ENCODE results near the gene SREBF2. TPM values are rescaled to one million over a fixed set of nuclear protein-coding genes. Genes with fewer than 3 reads are reported as not detected.
A peak's percentile ranks its signal among the peaks of the same experiment; 100 is the strongest.

The SREBF2 gene
- total and polyA plus RNA-seq, 2 experiments from 2014 or later = 113 to 114 TPM

DNA sequence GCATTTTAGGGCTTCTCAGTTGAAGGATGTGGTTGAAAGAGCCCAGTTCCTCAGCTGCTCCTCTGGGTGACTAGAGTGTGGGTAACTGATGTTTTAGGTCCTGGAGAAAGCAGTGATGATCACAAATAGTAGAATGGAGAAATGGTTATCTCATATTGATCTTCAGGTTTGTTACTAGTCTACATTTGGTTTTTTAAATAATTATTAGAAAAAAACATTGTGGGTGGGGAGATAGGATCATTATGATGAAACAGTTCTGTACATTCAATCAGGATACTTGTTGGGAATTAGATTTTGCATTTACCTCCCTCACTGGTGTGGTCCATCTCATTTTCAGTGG, 24.9 kb downstream of the SREBF2 start:
- peaks cover 86% of the 10 kb centered on the region for H4K20me1 ChIP-seq (ENCODE audit: insufficient read depth, poor library complexity, severe bottlenecking)
- peaks cover 96% of the 10 kb centered on the region for H3K79me2 ChIP-seq
- H3K36me3 ChIP-seq (replicated peaks; ENCODE audit: insufficient read depth, low read depth) = no peaks in the 10 kb centered on the region
- TF ChIP-seq, protein P1, sequence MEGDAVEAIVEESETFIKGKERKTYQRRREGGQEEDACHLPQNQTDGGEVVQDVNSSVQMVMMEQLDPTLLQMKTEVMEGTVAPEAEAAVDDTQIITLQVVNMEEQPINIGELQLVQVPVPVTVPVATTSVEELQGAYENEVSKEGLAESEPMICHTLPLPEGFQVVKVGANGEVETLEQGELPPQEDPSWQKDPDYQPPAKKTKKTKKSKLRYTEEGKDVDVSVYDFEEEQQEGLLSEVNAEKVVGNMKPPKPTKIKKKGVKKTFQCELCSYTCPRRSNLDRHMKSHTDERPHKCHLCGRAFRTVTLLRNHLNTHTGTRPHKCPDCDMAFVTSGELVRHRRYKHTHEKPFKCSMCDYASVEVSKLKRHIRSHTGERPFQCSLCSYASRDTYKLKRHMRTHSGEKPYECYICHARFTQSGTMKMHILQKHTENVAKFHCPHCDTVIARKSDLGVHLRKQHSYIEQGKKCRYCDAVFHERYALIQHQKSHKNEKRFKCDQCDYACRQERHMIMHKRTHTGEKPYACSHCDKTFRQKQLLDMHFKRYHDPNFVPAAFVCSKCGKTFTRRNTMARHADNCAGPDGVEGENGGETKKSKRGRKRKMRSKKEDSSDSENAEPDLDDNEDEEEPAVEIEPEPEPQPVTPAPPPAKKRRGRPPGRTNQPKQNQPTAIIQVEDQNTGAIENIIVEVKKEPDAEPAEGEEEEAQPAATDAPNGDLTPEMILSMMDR (IDR thresholded peaks at IDR 0.05; ENCODE audit: poor library complexity) = no peak
- TF ChIP-seq EZH2phosphoT487 (IDR thresholded peaks at IDR 0.05; ENCODE audit: low read depth, severe bottlenecking, unreplicated experiment) = no peak
- TF ChIP-seq EZH2 (IDR thresholded peaks at IDR 0.05; ENCODE audit: borderline replicate concordance) = no peak
- peaks cover 20% of the 10 kb centered on the region for H3K4me1 ChIP-seq (ENCODE audit: insufficient read depth)
- no peak for DNase-seq (ENCODE audit: low spot score)
- H2AFZ ChIP-seq = no peak overlapping the region
- peak overlapping the region; percentile 79 for H3K27ac ChIP-seq
- no peaks in the 10 kb centered on the region for H3K9me3 ChIP-seq (ENCODE audit: low read depth)
- H3K27me3 ChIP-seq = no peaks in the 10 kb centered on the region
- no peak overlapping the region for H3K4me3 ChIP-seq
- no peaks in the 10 kb centered on the region for H3K9me2 ChIP-seq (replicated peaks; ENCODE audit: insufficient read depth)
- no peak overlapping the region for H3K4me2 ChIP-seq

DNA sequence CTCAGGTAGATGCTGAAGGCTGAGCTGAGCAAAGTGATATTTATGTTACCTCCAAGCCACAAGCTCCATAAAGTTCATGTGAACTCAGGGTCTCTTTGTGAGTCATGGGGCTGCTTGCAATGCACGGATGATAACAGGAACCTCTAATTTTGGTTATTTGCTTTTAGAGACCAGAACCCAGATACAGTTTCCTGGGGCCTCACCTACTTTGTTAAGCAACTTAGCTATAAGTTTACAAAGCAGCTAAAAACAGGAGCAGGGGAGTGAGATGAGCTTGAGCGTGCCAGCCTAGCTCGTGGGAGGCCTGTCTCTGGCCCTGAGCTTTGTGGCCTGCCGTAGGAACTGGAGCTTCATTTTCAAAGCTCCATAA, 29.2 kb downstream of the SREBF2 start:
- no peak overlapping the region for H3K4me3 ChIP-seq
- peak overlapping the region; percentile 92 for H3K27ac ChIP-seq
- no peaks in the 10 kb centered on the region for H3K9me3 ChIP-seq (ENCODE audit: low read depth)
- peaks cover 85% of the 10 kb centered on the region for H4K20me1 ChIP-seq (ENCODE audit: insufficient read depth, poor library complexity, severe bottlenecking)
- no peaks in the 10 kb centered on the region for H3K9me2 ChIP-seq (replicated peaks; ENCODE audit: insufficient read depth)
- H3K27me3 ChIP-seq = no peaks in the 10 kb centered on the region
- peaks cover 27% of the 10 kb centered on the region for H3K4me1 ChIP-seq (ENCODE audit: insufficient read depth)
- peak overlapping the region; percentile 55 for H3K4me2 ChIP-seq
- H3K36me3 ChIP-seq (replicated peaks; ENCODE audit: insufficient read depth, low read depth) = no peaks in the 10 kb centered on the region
- 27% methylated on average over 4 of the region's 4 CpGs for WGBS (ENCODE audit: low lambda C conversion rate, missing lambda C conversion rate)
- no peak overlapping the region for H2AFZ ChIP-seq
- peaks cover 94% of the 10 kb centered on the region for H3K79me2 ChIP-seq
- TF ChIP-seq, protein P1 (IDR thresholded peaks at IDR 0.05; ENCODE audit: poor library complexity) = no peak
- no peak for TF ChIP-seq EZH2 (IDR thresholded peaks at IDR 0.05; ENCODE audit: borderline replicate concordance)
- no peak for TF ChIP-seq EZH2phosphoT487 (IDR thresholded peaks at IDR 0.05; ENCODE audit: low read depth, severe bottlenecking, unreplicated experiment)
- peak; percentile 61 for DNase-seq (ENCODE audit: low spot score)

DNA sequence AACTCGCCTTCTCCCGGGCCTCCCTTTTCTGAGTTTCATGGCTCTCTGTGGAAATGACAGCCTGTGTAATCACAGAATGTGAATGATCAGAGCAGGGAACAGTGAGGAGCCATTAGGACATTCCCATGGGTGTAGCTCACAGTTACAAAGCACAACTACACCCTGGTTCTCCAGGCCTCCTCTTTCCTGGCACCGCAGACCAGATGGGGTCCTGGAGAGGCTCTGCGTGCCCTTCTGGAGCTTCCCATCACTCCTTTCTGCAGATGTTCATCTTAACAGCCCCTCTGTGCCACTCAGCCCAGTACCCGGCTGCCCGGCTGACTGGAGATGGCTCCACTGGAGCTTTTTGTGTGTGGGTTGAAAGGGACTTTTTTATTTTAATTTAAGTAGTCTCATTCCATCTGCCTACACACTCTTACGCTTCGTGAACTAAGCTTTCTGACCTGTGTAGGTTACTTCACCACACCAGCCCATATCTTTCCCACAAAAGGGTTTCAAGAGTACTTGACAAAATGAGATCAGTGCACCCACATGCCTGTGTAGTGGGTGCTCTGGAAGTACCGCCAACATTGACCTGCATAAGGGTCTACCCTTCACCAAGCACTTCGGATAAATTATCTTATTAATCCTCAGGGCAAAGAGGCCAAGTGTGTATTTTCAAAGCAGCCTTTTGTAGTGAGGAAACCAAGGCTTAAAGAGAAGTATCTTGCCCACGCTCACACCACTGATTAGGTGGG, 29.8 kb downstream of the SREBF2 start:
- peaks cover 80% of the 10 kb centered on the region for H4K20me1 ChIP-seq (ENCODE audit: insufficient read depth, poor library complexity, severe bottlenecking)
- 72% methylated on average over 11 of the region's 11 CpGs for WGBS (ENCODE audit: low lambda C conversion rate, missing lambda C conversion rate)
- DNase-seq (ENCODE audit: low spot score) = no peak

More for the DNA sequence above, 29.8 kb downstream of the SREBF2 start:
- TF ChIP-seq EZH2 (IDR thresholded peaks at IDR 0.05; ENCODE audit: borderline replicate concordance) = no peak
- TF ChIP-seq, protein P1 (IDR thresholded peaks at IDR 0.05; ENCODE audit: poor library complexity) = no peak
- no peak for TF ChIP-seq EZH2phosphoT487 (IDR thresholded peaks at IDR 0.05; ENCODE audit: low read depth, severe bottlenecking, unreplicated experiment)
- peaks cover 24% of the 10 kb centered on the region for H3K4me1 ChIP-seq (ENCODE audit: insufficient read depth)
- H3K4me2 ChIP-seq = peak overlapping the region; percentile 55
- H3K27ac ChIP-seq = peak overlapping the region; percentile 92
- H3K79me2 ChIP-seq = peaks cover 91% of the 10 kb centered on the region
- no peaks in the 10 kb centered on the region for H3K9me3 ChIP-seq (ENCODE audit: low read depth)
- H3K9me2 ChIP-seq (replicated peaks; ENCODE audit: insufficient read depth) = no peaks in the 10 kb centered on the region
- H3K4me3 ChIP-seq = no peak overlapping the region
- no peaks in the 10 kb centered on the region for H3K36me3 ChIP-seq (replicated peaks; ENCODE audit: insufficient read depth, low read depth)
- no peaks in the 10 kb centered on the region for H3K27me3 ChIP-seq
- H2AFZ ChIP-seq = no peak overlapping the region
